ENCODE results near the gene MAP2K2.

Gene MAP2K2

GRCh38 chr19:4058693-4059452 lies 65.0 kb downstream of the MAP2K2 start:
- DNase-seq, result no peak

DNA sequence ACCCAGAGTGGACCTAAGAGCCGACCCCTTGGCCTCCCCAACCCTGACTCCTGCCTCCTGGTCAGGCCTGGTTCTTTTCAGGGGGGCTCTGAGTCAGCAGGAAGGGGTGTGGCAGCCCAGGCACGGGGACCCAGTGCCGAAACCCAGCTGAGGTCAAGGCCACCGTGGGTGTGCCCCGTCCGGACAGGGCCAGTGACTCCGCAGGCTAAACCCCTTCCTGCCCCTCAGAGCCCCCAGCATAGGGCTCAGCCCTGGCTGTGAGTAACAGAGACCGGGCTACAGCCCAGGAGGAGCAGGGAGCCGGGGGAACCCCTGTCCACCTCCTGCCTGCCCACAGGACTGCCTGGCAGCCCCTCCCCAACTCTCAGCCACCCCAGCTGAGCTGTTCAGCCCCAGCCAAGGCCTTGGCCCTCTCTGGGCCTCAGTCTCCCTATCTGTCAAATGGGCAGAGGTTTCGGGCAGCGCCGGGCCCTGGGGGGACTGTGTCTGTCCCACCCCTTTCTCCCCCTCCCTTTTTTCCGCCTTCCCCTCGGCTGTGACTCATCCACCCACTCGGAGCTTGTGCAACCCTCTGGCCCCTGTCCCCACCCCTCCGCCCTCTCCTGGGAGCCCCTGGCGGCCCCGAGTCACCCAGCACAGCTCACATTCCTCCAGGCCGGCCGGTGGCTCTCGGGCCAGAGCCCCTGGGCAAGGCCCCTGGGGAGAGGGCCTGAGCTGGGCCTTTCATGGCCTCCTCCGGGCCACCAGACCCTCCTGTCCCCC lies 65.8 kb downstream of the MAP2K2 start:
- DNase-seq, result no peak

DNA sequence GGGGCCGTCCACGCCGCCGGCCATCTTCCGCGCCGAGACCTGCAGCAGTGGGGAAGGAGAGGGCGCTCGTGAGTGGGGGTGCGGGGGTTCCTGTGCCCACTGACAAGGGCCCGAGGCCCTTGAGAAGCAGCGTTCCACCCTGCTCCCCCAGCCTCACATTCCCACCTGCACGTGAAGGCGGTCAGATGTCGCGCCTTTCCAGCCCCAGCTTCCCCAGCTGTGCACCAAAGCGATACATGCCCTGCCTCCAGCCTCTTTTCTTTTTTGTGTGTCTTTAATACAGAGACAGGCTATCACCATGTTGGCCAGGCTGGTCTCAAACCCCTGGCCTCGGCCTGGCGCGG lies 68.7 kb downstream of the MAP2K2 start:
- DNase-seq, result no peak

GRCh38 chr19:4054441-4055208 lies 69.3 kb downstream of the MAP2K2 start:
- no peak for DNase-seq

DNA sequence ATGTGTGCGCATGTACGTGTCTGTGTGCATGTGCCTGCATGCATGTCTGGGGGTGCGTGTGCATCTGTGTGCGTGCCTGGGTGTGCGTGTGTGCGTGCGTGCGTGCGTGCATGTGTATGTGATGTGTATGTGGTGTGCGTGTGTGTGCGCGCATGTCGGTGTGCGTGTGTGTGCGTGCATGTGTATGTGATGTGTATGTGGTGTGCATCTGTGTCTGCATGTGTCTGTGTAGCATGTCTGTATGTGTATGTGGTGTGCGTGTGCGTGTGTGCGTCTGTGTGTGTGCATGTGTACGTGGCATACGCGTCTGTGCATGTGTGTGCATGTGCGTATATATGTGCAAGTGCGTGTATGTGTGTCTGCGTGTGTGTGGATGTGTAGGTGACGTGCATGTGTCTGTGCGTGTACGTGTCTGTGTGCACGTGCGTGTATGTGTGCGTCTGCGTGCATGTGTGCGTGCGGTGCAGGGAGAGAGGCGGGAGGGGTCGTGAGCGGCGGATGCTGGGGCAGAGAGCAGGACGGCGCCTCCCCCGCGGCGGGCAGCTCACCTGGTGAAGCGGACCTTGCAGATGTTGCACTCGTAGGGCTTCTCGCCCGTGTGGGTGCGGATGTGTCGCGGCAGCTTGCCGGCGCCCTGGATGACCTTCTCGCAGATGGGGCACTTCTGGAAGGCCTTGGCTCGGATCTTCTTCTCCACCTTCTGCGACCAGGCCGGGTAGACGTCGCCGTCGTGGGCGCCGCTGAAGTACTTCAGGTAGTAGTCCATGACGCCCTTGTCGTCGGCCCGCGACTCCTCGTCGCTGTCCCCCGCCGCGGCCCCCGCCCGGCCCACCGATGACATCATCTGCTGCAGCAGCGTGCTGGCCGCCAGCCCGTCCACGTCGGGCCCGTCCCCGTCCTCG lies 70.2 kb downstream of the MAP2K2 start:
- DNase-seq, result no peak

DNA sequence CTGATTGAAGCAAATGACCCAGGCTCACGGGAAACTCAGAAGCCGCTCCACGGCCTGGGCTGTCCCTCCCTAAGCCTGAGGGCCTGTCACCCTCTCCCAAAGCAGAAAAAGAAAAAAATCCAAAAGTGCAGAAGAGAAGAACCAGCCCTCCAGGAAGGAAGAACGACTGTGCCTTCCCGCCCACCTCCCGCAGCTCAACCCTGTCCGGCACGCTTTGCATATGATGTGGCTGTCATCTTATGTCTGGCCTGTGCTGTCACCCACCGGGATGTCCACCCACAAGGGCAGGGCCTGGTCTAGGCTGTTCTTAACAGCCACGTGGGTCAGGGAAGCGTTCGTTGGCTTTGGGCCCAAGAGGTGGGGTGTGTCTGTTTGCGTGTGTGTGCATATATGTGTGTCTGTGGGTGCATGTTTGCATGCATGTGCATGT lies 70.9 kb downstream of the MAP2K2 start:
- DNase-seq, result no peak

DNA sequence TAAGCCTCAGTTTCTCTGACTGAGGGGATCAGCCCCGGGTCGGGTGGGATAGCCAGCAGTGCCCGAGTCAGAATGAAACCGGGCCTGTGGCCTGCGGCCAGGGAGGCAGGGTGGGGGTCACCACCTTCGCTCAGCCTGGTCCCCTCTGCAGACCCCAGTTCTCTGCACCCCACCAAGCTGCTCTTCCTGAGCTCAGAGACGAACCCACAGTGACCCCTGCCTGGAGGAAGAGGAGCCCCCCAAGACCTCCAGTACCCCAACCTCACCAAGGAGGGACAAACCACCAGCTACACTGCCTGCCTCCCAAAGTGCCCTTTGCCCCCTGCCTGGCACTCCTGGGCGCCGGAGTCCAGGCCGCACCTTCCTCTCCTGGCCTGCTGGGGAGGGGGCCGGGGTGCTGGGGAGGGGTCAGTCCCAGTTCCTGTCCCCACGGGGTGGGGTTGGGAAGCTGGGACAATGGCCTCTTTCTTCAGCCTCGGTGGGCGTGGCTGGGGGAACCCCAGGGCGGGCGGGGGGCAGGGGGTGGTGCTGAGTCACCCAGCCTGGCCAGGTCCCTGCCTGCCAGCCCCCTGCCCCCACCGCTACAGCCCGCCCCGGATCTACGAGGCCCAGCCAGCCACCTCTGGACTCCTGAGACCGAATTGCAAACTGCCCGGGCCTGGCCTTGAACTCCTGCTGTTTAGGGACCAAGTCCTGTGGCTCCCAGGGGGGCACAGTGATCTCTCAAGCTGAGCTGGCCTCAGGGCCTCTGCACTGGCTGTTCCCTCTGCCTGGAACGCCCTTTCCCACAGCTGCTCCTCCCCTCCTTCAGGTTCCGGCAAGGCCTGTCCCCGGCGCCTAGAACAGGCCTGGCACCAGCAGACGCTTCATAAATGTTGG lies 71.6 kb downstream of the MAP2K2 start:
- DNase-seq, result no peak

DNA sequence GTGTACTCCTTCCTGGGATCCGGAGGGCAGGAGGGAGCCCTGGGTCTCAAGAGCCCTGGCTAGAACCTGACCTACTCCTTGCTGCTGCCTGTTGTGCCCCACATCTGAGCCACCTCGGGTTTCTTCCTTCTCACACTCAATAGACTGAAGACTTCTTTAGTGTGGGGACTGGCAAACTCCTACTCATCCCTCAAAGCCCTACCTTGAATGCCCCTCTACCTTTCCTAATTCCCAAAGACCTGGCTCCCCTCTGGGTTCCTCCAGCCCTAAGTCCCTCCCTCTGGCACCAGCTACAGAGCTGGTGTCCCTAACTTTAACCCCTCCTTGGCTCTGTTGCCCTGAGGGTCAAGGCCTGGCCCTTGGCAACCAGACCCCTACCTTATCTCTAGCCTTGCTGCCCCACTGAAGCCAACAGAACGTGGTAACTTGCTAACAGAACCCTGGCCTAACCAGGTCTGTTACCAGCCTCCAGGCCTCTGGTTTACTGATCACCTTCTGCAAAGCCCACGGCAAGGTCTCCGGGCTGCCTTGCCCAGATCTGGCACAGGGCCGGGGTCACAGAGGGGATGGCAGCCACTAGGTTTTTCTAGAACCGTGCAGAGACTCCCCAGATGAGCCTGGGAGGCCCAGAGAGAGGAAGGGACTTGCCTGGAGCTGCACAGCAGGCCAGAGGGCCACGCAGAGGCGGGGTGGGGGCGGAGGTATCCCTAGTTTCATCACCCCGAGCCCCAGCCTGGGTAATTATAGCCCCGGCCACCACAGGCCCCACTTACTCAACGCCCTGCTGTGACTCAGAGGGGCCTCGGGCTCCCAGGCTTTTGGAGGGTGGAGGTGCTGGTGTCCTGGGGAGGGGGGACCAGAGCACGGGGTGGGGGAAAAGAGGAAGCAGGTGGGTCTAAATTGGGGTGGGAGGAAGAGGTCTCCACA lies 72.5 kb downstream of the MAP2K2 start:
- no peak for DNase-seq

- DNase-seq, result no peak
Measured at GRCh38 chr19:4049432-4049831, 74.5 kb downstream of the MAP2K2 start.

DNA sequence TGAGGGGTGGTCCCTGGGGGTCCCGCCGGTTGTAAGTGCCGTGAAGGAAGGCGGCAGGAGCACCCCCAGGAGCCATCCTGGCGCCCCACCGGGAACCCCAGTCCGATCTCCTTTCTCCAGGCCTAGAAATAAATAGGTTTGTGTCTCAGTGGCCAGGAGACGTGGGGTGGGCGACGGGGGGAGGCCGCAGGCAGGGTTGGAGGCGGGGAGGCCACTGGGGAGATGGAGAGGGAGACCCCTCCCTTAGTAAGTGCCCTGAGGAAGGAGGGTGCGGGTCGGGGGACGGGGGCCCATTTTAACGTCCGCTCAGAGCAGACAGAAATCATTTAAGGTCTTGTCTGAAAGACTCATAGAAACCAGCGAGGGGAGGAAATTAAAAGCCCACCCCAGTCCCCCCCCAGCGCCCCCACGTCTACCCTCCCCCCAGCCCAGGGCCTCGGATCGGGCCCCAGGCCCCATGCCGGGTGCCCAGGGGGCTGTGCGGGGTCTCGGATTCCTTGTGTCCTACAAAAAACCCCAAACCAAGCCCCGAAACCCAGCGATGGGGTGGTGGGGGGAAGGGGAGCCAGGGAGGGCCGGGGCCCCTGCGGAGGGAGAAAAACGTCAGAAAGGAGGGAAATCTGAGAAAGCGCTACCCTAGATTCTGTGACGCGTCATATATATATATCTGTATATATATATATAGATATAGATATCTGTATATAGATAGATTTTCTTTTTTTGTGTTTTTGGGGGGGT lies 76.8 kb downstream of the MAP2K2 start:
- no peak for DNase-seq

DNA sequence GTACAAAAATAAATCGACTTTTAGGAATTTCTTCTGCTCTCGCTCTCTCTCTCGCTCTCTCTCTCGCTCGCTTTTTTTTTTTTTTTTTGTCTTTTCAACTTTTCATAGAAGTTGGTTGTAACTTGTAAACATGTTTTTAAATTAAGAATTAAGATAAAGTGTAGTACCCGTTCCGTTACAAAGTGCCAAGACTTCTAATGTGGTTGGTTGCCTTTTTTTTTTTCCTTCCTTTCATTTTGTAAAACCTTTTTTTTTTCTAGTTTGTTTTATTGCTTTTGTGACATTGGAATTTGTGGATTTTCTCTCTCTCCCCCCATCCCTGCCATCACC lies 77.6 kb downstream of the MAP2K2 start:
- DNase-seq, result no peak

GRCh38 chr19:4045597-4046361 lies 78.1 kb downstream of the MAP2K2 start:
- DNase-seq, result no peak

DNA sequence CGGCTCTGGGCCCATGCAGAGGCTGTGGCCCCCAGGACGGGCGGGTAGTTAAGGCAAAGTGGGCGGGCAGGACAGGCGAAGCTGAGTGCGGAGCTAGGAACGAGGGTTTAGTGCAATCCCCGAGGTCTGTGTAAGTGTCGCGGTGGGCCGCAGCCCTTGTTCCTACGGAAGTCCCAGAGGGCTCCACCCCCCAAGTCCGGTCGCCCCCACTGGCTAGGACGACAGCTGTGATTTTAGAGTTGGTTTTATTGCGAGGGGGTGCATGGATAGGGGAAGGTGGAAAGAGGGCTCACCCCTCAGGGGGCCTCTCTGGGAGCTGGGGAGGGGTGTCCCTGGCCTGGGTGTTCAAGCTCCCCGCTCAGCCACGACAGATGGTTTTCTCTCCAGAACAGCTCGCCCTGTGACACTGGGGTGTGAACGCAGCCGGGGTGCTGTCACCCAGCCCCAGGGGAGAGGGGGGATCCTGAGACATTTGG lies 78.9 kb downstream of the MAP2K2 start:
- no peak for DNase-seq

GRCh38 chr19:4043966-4044715 lies 79.8 kb downstream of the MAP2K2 start:
- no peak for DNase-seq

GRCh38 chr19:4043401-4043800 lies 80.5 kb downstream of the MAP2K2 start:
- DNase-seq, result no peak

DNA sequence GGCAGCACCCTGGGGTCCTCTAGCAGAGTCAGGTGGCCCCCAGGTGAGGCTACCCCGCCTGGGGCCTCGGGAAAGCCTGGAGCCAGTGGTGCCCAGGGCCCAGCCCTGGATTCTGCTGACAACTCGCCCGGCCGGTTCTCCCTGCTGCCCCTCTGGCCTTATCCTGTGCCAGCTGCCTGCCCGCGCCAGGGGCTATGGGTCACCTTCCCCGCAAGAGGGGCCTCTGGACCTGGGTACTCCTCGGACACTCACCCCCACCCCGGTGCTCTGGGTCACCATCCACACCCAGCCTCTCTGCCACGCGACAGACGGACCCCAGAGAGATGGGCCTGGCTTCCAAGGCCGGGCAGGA lies 81.2 kb downstream of the MAP2K2 start:
- DNase-seq, result no peak

- no peak for DNase-seq
Measured at GRCh38 chr19:4042064-4042730, 81.7 kb downstream of the MAP2K2 start.

Data from NCI-H526 (cell line).